Measurements from ENCODE around the gene ARHGEF40.

Gene ARHGEF40

GRCh38 chr14:21106498-21107282 lies 36.6 kb downstream of the ARHGEF40 start:
- H3K4me3 ChIP-seq (ENCODE audit: control insufficient read depth, low read depth, low read length), result no peak overlapping the region
- DNase-seq (ENCODE audit: low read depth), result no peak
- TF ChIP-seq CTCF (IDR thresholded peaks at IDR 0.05; ENCODE audit: control insufficient read depth, insufficient read depth, low read depth, low read length, missing control alignments), result peak; percentile 97

- no peak for TF ChIP-seq CTCF (IDR thresholded peaks at IDR 0.05; ENCODE audit: control insufficient read depth, insufficient read depth, low read depth, low read length, missing control alignments)
- no peak overlapping the region for H3K4me3 ChIP-seq (ENCODE audit: control insufficient read depth, low read depth, low read length)
- no peak for DNase-seq (ENCODE audit: low read depth)
These were observed 37.2 kb downstream of the ARHGEF40 start for GRCh38 chr14:21107283-21107800.

GRCh38 chr14:21108791-21109190 lies 38.7 kb downstream of the ARHGEF40 start:
- no peak overlapping the region for H3K4me3 ChIP-seq (ENCODE audit: control insufficient read depth, low read depth, low read length)
- DNase-seq (ENCODE audit: low read depth), result no peak
- TF ChIP-seq CTCF (IDR thresholded peaks at IDR 0.05; ENCODE audit: control insufficient read depth, insufficient read depth, low read depth, low read length, missing control alignments), result no peak

- no peak overlapping the region for H3K4me3 ChIP-seq (ENCODE audit: control insufficient read depth, low read depth, low read length)
- TF ChIP-seq CTCF (IDR thresholded peaks at IDR 0.05; ENCODE audit: control insufficient read depth, insufficient read depth, low read depth, low read length, missing control alignments), result no peak
- no peak for DNase-seq (ENCODE audit: low read depth)
These were observed 39.5 kb downstream of the ARHGEF40 start for GRCh38 chr14:21109377-21110138.

GRCh38 chr14:21112255-21112654 lies 42.2 kb downstream of the ARHGEF40 start:
- no peak for DNase-seq (ENCODE audit: low read depth)
- TF ChIP-seq CTCF (IDR thresholded peaks at IDR 0.05; ENCODE audit: control insufficient read depth, insufficient read depth, low read depth, low read length, missing control alignments), result no peak
- no peak overlapping the region for H3K4me3 ChIP-seq (ENCODE audit: control insufficient read depth, low read depth, low read length)

GRCh38 chr14:21113369-21113768 lies 43.3 kb downstream of the ARHGEF40 start:
- no peak for TF ChIP-seq CTCF (IDR thresholded peaks at IDR 0.05; ENCODE audit: control insufficient read depth, insufficient read depth, low read depth, low read length, missing control alignments)
- no peak overlapping the region for H3K4me3 ChIP-seq (ENCODE audit: control insufficient read depth, low read depth, low read length)
- DNase-seq (ENCODE audit: low read depth), result no peak
